ENCODE data around the gene SSPN. TPM values are rescaled to one million over a fixed set of nuclear protein-coding genes. Genes with fewer than 3 reads are reported as not detected.

The SSPN gene
- total RNA-seq, 1 experiment from 2014 or later: 0.21 TPM

DNA sequence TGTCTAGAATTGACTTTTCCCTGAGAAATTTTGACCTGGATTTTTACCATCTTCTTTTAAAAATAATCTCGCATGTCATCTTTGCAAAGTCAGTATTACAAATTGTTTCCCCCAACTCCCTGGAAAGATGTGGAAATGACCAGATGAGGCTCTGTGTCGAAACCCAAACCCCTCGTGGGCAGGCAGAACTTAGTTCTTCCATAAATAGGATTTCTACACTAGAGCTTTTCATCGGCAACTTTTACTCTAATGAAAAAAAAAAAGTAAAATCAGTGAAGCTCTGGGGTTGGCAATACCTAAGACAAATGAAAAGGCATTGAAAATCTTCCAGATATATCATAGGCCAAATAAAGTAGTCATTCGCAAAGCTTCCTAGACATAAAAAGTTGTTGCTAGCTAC, 17.0 kb downstream of the SSPN start:
- POLR2A ChIA-PET: no interaction called here
- Mint-ChIP-seq H3K4me1 (ENCODE audit: insufficient read depth, unreplicated experiment) (no peaks in the 10 kb centered on the region), H3K27ac (ENCODE audit: low read depth, unreplicated experiment) (no peak overlapping the region), H3K27me3 (ENCODE audit: insufficient read depth, unreplicated experiment) (no peaks in the 10 kb centered on the region), H3K36me3 (ENCODE audit: insufficient read depth, unreplicated experiment) (no peaks in the 10 kb centered on the region), H3K4me3 (ENCODE audit: unreplicated experiment) (no peak overlapping the region), H3K9me3 (ENCODE audit: unreplicated experiment) (no peaks in the 10 kb centered on the region)
- no peak for DNase-seq (ENCODE audit: unreplicated experiment)
- CTCF ChIA-PET: interaction anchor here (0.7 to 1.7 kb wide), 3 partner anchors 9 to 15 kb away, joined by 3 to 4 read pairs (median 4); no protein-coding TSS in a partner anchor
- intact Hi-C loops (cut with micrococcal nuclease): no loop called here
- BruUV-seq (replicated peaks): no TSS peak
- TF ChIP-seq, protein P1, sequence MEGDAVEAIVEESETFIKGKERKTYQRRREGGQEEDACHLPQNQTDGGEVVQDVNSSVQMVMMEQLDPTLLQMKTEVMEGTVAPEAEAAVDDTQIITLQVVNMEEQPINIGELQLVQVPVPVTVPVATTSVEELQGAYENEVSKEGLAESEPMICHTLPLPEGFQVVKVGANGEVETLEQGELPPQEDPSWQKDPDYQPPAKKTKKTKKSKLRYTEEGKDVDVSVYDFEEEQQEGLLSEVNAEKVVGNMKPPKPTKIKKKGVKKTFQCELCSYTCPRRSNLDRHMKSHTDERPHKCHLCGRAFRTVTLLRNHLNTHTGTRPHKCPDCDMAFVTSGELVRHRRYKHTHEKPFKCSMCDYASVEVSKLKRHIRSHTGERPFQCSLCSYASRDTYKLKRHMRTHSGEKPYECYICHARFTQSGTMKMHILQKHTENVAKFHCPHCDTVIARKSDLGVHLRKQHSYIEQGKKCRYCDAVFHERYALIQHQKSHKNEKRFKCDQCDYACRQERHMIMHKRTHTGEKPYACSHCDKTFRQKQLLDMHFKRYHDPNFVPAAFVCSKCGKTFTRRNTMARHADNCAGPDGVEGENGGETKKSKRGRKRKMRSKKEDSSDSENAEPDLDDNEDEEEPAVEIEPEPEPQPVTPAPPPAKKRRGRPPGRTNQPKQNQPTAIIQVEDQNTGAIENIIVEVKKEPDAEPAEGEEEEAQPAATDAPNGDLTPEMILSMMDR (IDR thresholded peaks at IDR 0.05; ENCODE audit: unreplicated experiment): no peak

- no peak overlapping the region for H3K27ac Mint-ChIP-seq (ENCODE audit: low read depth, unreplicated experiment)
- TF ChIP-seq, protein P1 (IDR thresholded peaks at IDR 0.05; ENCODE audit: unreplicated experiment): no peak
- no peaks in the 10 kb centered on the region for H3K36me3 Mint-ChIP-seq (ENCODE audit: insufficient read depth, unreplicated experiment)
- intact Hi-C loops (cut with micrococcal nuclease): no loop called here
- no peaks in the 10 kb centered on the region for H3K27me3 Mint-ChIP-seq (ENCODE audit: insufficient read depth, unreplicated experiment)
- no peak for DNase-seq (ENCODE audit: unreplicated experiment)
- no TSS peak for BruUV-seq (replicated peaks)
- ChIA-PET CTCF (interaction anchor here (0.7 to 1.4 kb wide), 2 partner anchors 9 to 15 kb away, joined by 3 to 4 read pairs; no protein-coding TSS in a partner anchor), POLR2A (interaction anchor here (0.7 kb wide), 1 partner anchor 937 kb away, joined by 3 read pairs; no protein-coding TSS in a partner anchor)
- H3K4me1 Mint-ChIP-seq (ENCODE audit: insufficient read depth, unreplicated experiment): no peaks in the 10 kb centered on the region
- H3K9me3 Mint-ChIP-seq (ENCODE audit: unreplicated experiment): no peaks in the 10 kb centered on the region
- H3K4me3 Mint-ChIP-seq (ENCODE audit: unreplicated experiment): no peak overlapping the region
Measured at GRCh38 chr12:26212988-26213387, 17.6 kb downstream of the SSPN start.

DNA sequence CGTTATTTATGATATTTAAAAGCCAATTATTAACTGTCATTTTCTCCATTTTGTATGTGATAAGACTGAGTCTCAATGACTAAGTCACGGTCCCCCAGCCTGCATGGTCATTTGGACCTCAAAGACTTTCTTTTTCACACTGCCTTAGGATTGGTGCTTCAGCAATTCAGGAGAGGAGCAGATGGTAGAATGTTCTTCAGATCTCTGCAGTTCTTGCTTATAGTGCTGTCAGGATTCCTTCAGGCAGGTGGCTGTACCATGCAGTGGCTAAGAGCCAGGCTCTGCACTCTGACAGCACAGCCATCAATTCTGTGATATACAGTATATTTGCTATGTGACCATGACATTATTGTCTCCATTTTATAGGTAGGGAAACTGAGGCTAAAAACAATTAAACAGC, 18.7 kb downstream of the SSPN start:
- no peaks in the 10 kb centered on the region for H3K27me3 Mint-ChIP-seq (ENCODE audit: insufficient read depth, unreplicated experiment)
- H3K4me1 Mint-ChIP-seq (ENCODE audit: insufficient read depth, unreplicated experiment): no peaks in the 10 kb centered on the region
- H3K9me3 Mint-ChIP-seq (ENCODE audit: unreplicated experiment): no peaks in the 10 kb centered on the region
- H3K27ac Mint-ChIP-seq (ENCODE audit: low read depth, unreplicated experiment): no peak overlapping the region
- CTCF ChIA-PET: interaction anchor here (1.1 kb wide), 1 partner anchor 27 kb away, joined by 3 read pairs; no protein-coding TSS in a partner anchor
- POLR2A ChIA-PET: interaction anchor here (0.7 kb wide), 1 partner anchor 442 kb away, joined by 3 read pairs; no protein-coding TSS in a partner anchor
- intact Hi-C loops (cut with micrococcal nuclease): no loop called here
- BruUV-seq (replicated peaks): no TSS peak
- no peaks in the 10 kb centered on the region for H3K36me3 Mint-ChIP-seq (ENCODE audit: insufficient read depth, unreplicated experiment)
- no peak for DNase-seq (ENCODE audit: unreplicated experiment)
- no peak overlapping the region for H3K4me3 Mint-ChIP-seq (ENCODE audit: unreplicated experiment)
- TF ChIP-seq, protein P1 (IDR thresholded peaks at IDR 0.05; ENCODE audit: unreplicated experiment): no peak

DNA sequence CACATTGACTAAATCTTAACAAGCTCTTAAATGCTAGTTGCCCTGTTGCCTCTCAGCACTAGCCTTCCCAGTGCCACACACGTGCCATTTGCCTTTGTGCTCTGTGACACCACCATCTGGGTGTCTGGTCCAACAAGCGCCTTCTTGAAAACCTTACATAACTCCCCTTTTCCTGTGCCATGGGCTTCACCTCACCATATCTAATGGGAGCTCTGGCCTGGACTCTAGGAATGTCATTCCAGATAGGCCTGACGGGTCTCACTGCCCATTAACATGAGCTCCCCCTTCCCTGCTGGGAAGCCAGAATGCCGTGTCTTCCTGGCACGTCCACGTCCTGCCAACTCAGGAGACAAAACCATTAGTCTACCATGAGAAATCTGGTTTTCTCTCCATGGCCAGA, 24.4 kb downstream of the SSPN start:
- POLR2A ChIA-PET: interaction anchor here (0.6 to 1.2 kb wide), 3 partner anchors 33 to 95 kb away, joined by 3 read pairs; partner anchors contain the start of gene BHLHE41
- H3K4me1 Mint-ChIP-seq (ENCODE audit: insufficient read depth, unreplicated experiment): no peaks in the 10 kb centered on the region
- CTCF ChIA-PET: interaction anchor here (0.7 kb wide), 1 partner anchor 430 kb away, joined by 3 read pairs; no protein-coding TSS in a partner anchor
- H3K36me3 Mint-ChIP-seq (ENCODE audit: insufficient read depth, unreplicated experiment): no peaks in the 10 kb centered on the region
- H3K4me3 Mint-ChIP-seq (ENCODE audit: unreplicated experiment): no peak overlapping the region
- intact Hi-C loops (cut with micrococcal nuclease): no loop called here
- no peak for DNase-seq (ENCODE audit: unreplicated experiment)
- H3K27ac Mint-ChIP-seq (ENCODE audit: low read depth, unreplicated experiment): no peak overlapping the region
- TF ChIP-seq, protein P1 (IDR thresholded peaks at IDR 0.05; ENCODE audit: unreplicated experiment): no peak
- H3K27me3 Mint-ChIP-seq (ENCODE audit: insufficient read depth, unreplicated experiment): no peaks in the 10 kb centered on the region
- no peaks in the 10 kb centered on the region for H3K9me3 Mint-ChIP-seq (ENCODE audit: unreplicated experiment)
- BruUV-seq (replicated peaks): no TSS peak

All from MCF 10A (cell line).